B cell (primary cell): ENCODE data around the gene PREX1. TPM values are rescaled to one million over a fixed set of nuclear protein-coding genes. Genes with fewer than 3 reads are reported as not detected.

ENCODE experiments used
- ATAC-seq: fragments of 200-7000 bp; cut with Tn5 transposase; one replicate; pipeline ENCODE4 v1.10.0; 2021; ENCODE audit warnings: low read depth, mild to moderate bottlenecking, moderate number of reproducible peaks, moderate library complexity
- CTCF ChIA-PET: fragments of 350-600 bp; sonication (Branson Sonifier 250); formaldehyde crosslinking; loops from one replicate; lab custom pipeline; 2021; ENCODE audit warnings: antibody characterized with exemption, inconsistent platforms; lab: Charles Lee
- POLR2A ChIA-PET: fragments of 350-600 bp; sonication (Branson Sonifier 250); formaldehyde crosslinking; loops from one replicate; lab custom pipeline; 2021; ENCODE audit warnings: antibody characterized with exemption; lab: Charles Lee
- DNase-seq: peaks from one replicate; pipeline ENCODE4 v3.0.0; 2013
- H2AFZ ChIP-seq: 2 replicates; pipeline ENCODE4 v1.6.1; 2012; ENCODE audit warnings: mild to moderate bottlenecking, low read depth, low read length; ENCODE audit not compliant: insufficient read depth, poor library complexity, severe bottlenecking
- H3K27ac ChIP-seq, 2 donors: 1 replicate in 1 of 2; 2 replicates in 1 of 2; pipeline ENCODE4 v1.5.1; 2012 to 2013; ENCODE audit warnings: low read length in 2 of 2, mild to moderate bottlenecking in 2 of 2, moderate library complexity in 1 of 2
- H3K27me3 ChIP-seq, 4 experiments: fragments of 200-600 bp in 1 of 4; sonication (generic) in 1 of 4; replicated peaks in 1 of 4; 1 replicate in 2 of 4; 2 replicates in 2 of 4; pipeline versions ENCODE4 v1.6.1 to v1.7.0; 2013 to 2016; ENCODE audit warnings: low read length in 3 of 4, mild to moderate bottlenecking in 2 of 4, mixed read lengths in 1 of 4, moderate library complexity in 1 of 4; ENCODE audit not compliant: insufficient read depth in 4 of 4, control insufficient read depth in 3 of 4; ENCODE audit errors: control extremely low read depth in 1 of 4
- H3K36me3 ChIP-seq, 2 experiments: replicated peaks in 1 of 2; 1 replicate in 1 of 2; 2 replicates in 1 of 2; pipeline versions ENCODE4 v1.6.1 to v1.7.1; 2013; ENCODE audit warnings: low read length in 1 of 2; ENCODE audit not compliant: insufficient read depth in 2 of 2, control insufficient read depth in 1 of 2; ENCODE audit errors: control extremely low read depth in 1 of 2, extremely low read depth in 1 of 2
- H3K4me1 ChIP-seq, 2 donors: fragments of 200-600 bp in 1 of 2; sonication (generic) in 1 of 2; 1 replicate in 1 of 2; 2 replicates in 1 of 2; pipeline versions ENCODE4 v1.5.1 to v1.6.1; 2013 to 2017; ENCODE audit warnings: low read length in 2 of 2; ENCODE audit not compliant: control insufficient read depth in 2 of 2, insufficient read depth in 2 of 2
- H3K4me2 ChIP-seq: replicated peaks from 2 replicates; pipeline ENCODE3; 2012; ENCODE audit warnings: mild to moderate bottlenecking, low read depth, low read length; ENCODE audit not compliant: poor library complexity, severe bottlenecking
- H3K4me3 ChIP-seq, 5 experiments: fragments of 200-600 bp in 1 of 5; sonication (generic) in 1 of 5; 1 replicate in 3 of 5; 2 replicates in 2 of 5; pipeline versions ENCODE4 v1.5.1 to v1.7.0; 2011 to 2016; ENCODE audit warnings: low read length in 4 of 5, mild to moderate bottlenecking in 4 of 5, low read depth in 2 of 5, control low read depth in 1 of 5, moderate library complexity in 1 of 5; ENCODE audit not compliant: insufficient read depth in 1 of 5; ENCODE audit errors: control extremely low read depth in 1 of 5, extremely low read depth in 1 of 5
- H3K79me2 ChIP-seq: fragments of 200-600 bp; sonication (generic); one replicate; pipeline ENCODE4 v1.6.0; 2016; ENCODE audit warnings: low read length; ENCODE audit not compliant: control insufficient read depth, insufficient read depth
- H3K9ac ChIP-seq: fragments of 200-600 bp; sonication (generic); 2 replicates; pipeline ENCODE4 v1.6.1; 2017; ENCODE audit warnings: mild to moderate bottlenecking, low read length, moderate library complexity
- H3K9me3 ChIP-seq, 3 donors: one replicate each; pipeline versions ENCODE4 v1.6.1 to v1.7.1; 2013; ENCODE audit warnings: low read length in 2 of 3; ENCODE audit not compliant: control insufficient read depth in 2 of 3, insufficient read depth in 1 of 3; ENCODE audit errors: control extremely low read depth in 1 of 3
- H4K20me1 ChIP-seq: 2 replicates; pipeline ENCODE4 v1.6.0; 2012; ENCODE audit warnings: mild to moderate bottlenecking, low read length; ENCODE audit not compliant: insufficient read depth, control insufficient read depth, poor library complexity, severe bottlenecking
- H3K27ac Mint-ChIP-seq: one replicate; pipeline ENCODE4 v1.8.0; 2021; ENCODE audit warnings: mixed read lengths
- H3K27me3 Mint-ChIP-seq: one replicate; pipeline ENCODE4 v1.8.0; 2021; ENCODE audit warnings: mixed read lengths
- H3K4me1 Mint-ChIP-seq: one replicate; pipeline ENCODE4 v1.8.0; 2021; ENCODE audit warnings: mixed read lengths
- H3K4me3 Mint-ChIP-seq: one replicate; pipeline ENCODE4 v1.8.0; 2021; ENCODE audit warnings: mixed read lengths
- H3K9me3 Mint-ChIP-seq: one replicate; pipeline ENCODE4 v1.8.0; 2022; ENCODE audit warnings: mixed read lengths; ENCODE audit not compliant: insufficient read depth
- CTCF ChIP-seq: fragments of 200-600 bp; IDR thresholded peaks from one replicate; pipeline ENCODE4 v1.8.0; 2022; ENCODE audit warnings: antibody characterized with exemption, mild to moderate bottlenecking
- EZH2 ChIP-seq: IDR thresholded peaks from 2 replicates; pipeline ENCODE4 v1.6.1; 2012; ENCODE audit warnings: borderline replicate concordance, low read depth, mild to moderate bottlenecking, moderate library complexity, low read length; ENCODE audit not compliant: insufficient read depth, poor library complexity, severe bottlenecking
- WGBS: methylation state at CpG from one replicate; pipeline ENCODE4 v1.1.5; 2013; ENCODE audit warnings: missing lambda C conversion rate; ENCODE audit not compliant: insufficient coverage; 5-methylcytosine and 5-hydroxymethylcytosine counted together
- intact Hi-C: fragments of 100-400 bp; cut with micrococcal nuclease; formaldehyde crosslinking; loops from one replicate; pipeline ENCODE4 v1.10.0; 2022
- polyA plus RNA-seq: library from polyadenylated mRNA; depleted of rRNA; stranded (reverse); fragments of >200 nt; gene quantifications from 2 replicates; pipeline ENCODE4 v1.2.3, GENCODE V29; 2012
- total RNA-seq, 2 donors: library from RNA; stranded (reverse); fragments of 120-200 nt in 1 of 2; gene quantifications; 1 replicate in 1 of 2; 2 replicates in 1 of 2; pipeline versions ENCODE4 v1.2.3 to v1.2.4, GENCODE V29; 2013 to 2022

Gene PREX1
- total and polyA plus RNA-seq, 2 donors (not counting 1 experiment from before 2014, with no cell fraction given), result 79.1 to 99.4 TPM

GRCh38 chr20:48841196-48841874 lies 13.5 kb upstream of the PREX1 start:
- POLR2A ChIA-PET, result interaction anchor here (0.6 to 2.1 kb wide), 3 partner anchors 10 to 1420 kb away, joined by 4 to 6 read pairs (median 4); no protein-coding TSS in a partner anchor
- Mint-ChIP-seq H3K27me3 (no peaks in the 10 kb centered on the region), H3K27ac (no peak overlapping the region), H3K4me1 (peaks cover 48% of the 10 kb centered on the region), H3K4me3 (no peak overlapping the region), H3K9me3 (no peaks in the 10 kb centered on the region)
- Histone ChIP-seq H3K27ac (no peak overlapping the region), H3K9me3 (no peaks in the 10 kb centered on the region), H3K4me1 (peaks cover 24 to 32% of the 10 kb centered on the region in 2 donors), H3K4me3 (no peak overlapping the region), H2AFZ (no peak overlapping the region), H4K20me1 (no peaks in the 10 kb centered on the region), H3K79me2 (no peaks in the 10 kb centered on the region), H3K27me3 (no peaks in the 10 kb centered on the region), H3K9ac (no peak overlapping the region), H3K36me3 (no peaks in the 10 kb centered on the region), H3K4me2 (no peak overlapping the region)
- TF ChIP-seq EZH2, result no peak
- no peak for TF ChIP-seq CTCF
- intact Hi-C loops, result no loop called here
- 100% methylated on average over 3 of the region's 7 CpGs for WGBS
- DNase-seq (no peak), ATAC-seq (no peak)
- CTCF ChIA-PET, result interaction anchor here (1.2 to 2.5 kb wide), 4 partner anchors 10 to 184 kb away, joined by 3 to 10 read pairs (median 4); no protein-coding TSS in a partner anchor
